Stomach (tissue), 9 donors: ENCODE measurements around the gene TFAM. TPM values are rescaled to one million over a fixed set of nuclear protein-coding genes. Genes with fewer than 3 reads are reported as not detected.

Experiments
- DNase-seq, 2 donors: peaks; one replicate each; pipeline versions ENCODE4 v3.0.0 to v3.0.0-alpha.2; 2013 to 2019
- H3K27ac ChIP-seq, 5 donors: fragments of 200-600 bp in 4 of 5; sonication (generic) in 4 of 5; one replicate each; pipeline ENCODE4 v1.5.1; 2013 to 2019; ENCODE audit warnings: mild to moderate bottlenecking in 1 of 5, moderate library complexity in 1 of 5
- H3K27me3 ChIP-seq, 3 donors: fragments of 200-600 bp; sonication (generic); one replicate each; pipeline ENCODE4 v1.5.1; 2017 to 2019; ENCODE audit warnings: mixed run types in 1 of 3
- H3K36me3 ChIP-seq, 4 donors: fragments of 200-600 bp; sonication (generic); 1 replicate in 3 of 4; 2 replicates in 1 of 4; pipeline ENCODE4 v1.5.1; 2016 to 2019
- H3K4me1 ChIP-seq, 4 donors: fragments of 200-600 bp; sonication (generic); one replicate each; pipeline ENCODE4 v1.5.1; 2016 to 2019
- H3K4me3 ChIP-seq, 4 donors: fragments of 200-600 bp; sonication (generic) in 3 of 4; one replicate each; pipeline ENCODE4 v1.5.1; 2016 to 2019; ENCODE audit warnings: mild to moderate bottlenecking in 1 of 4
- H3K9me3 ChIP-seq, 4 donors: fragments of 200-600 bp; sonication (generic); one replicate each; pipeline ENCODE4 v1.5.1; 2016 to 2019
- EP300 ChIP-seq: sonication (generic); formaldehyde crosslinking; IDR thresholded peaks from one replicate; pipeline ENCODE4 v1.6.1; 2017; ENCODE audit warnings: antibody characterized with exemption
- POLR2A ChIP-seq, 4 donors: fragments of 450-650 bp; IDR thresholded peaks; one replicate each; pipeline ENCODE4 v1.6.1; 2016; ENCODE audit warnings: antibody characterized with exemption in 4 of 4, control low read depth in 2 of 4, mild to moderate bottlenecking in 1 of 4, moderate library complexity in 1 of 4
- POLR2AphosphoS5 ChIP-seq, 3 donors: sonication (generic); formaldehyde crosslinking; IDR thresholded peaks; one replicate each; pipeline ENCODE4 v1.6.1; 2016; ENCODE audit warnings: antibody characterized with exemption in 3 of 3
- WGBS, 5 donors: extraction: QIAGEN DNeasy Blood & Tissue Kit in 3 of 5; methylation state at CpG; one replicate each; pipeline versions ENCODE4 v1.1.5 to v1.1.7; 2013 to 2018; 5-methylcytosine and 5-hydroxymethylcytosine counted together
- intact Hi-C: fragments of 100-400 bp; cut with DNase I; formaldehyde crosslinking; loops from one replicate; pipeline ENCODE4 v1.15.1; 2023; ENCODE audit warnings: low total_unique reads
- polyA plus RNA-seq, 3 donors: library from polyadenylated mRNA; stranded (reverse); fragments of 200-250 nt; gene quantifications; one replicate each; pipeline ENCODE4 v1.2.3, GENCODE V29; 2013
- total RNA-seq, 5 donors: library from RNA; depleted of rRNA; stranded (reverse); fragments of >200 nt; gene quantifications; one replicate each; pipeline versions ENCODE4 v1.1.0 to v1.2.3, GENCODE V29; 2014 to 2016
- TF ChIP-seq, protein P1 (sequence below), 7 experiments: fragments of 450-650 bp in 4 of 7; fragments of 200-600 bp in 3 of 7; sonication (generic) in 3 of 7; IDR thresholded peaks; one replicate each; pipeline ENCODE4 v1.5.1; 2016 to 2019; ENCODE audit warnings: antibody characterized with exemption in 7 of 7, control low read depth in 2 of 7, mild to moderate bottlenecking in 1 of 7
- donor health status: healthy with polysubstance abuse.
- donor health status: Bipolar disorder and iron deficiency.
- donor health status: healthy.

TFAM gene
- total and polyA plus RNA-seq, 8 donors: 4.9 to 39.7 (median 16.8) TPM

DNA sequence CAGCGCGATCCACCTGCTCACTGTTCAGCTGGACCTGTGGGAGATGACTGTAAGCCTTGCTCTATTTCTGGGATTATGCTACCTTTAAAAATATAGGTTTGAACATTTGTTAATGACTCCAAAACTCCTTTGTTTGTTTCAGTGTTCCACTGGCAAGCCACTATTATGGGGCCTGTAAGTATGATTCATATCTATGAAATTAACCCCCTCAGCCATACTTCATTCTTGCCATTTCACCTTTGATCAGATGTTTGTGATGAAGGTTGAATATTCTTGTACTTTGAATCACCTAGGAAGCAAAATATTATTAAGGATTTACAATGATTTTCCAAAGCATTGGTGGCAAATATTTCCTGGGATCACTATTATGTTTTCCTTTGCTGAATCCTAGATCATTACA, 23.9 kb upstream of the TFAM start:
- Histone ChIP-seq H3K27ac (no peak overlapping the region), H3K4me1 (peaks cover 0 to 20% (median 9%) of the 10 kb centered on the region in 4 donors), H3K27me3 (no peaks in the 10 kb centered on the region), H3K9me3 (no peaks in the 10 kb centered on the region), H3K4me3 (no peak overlapping the region), H3K36me3 (peaks cover 0 to 25% (median 19%) of the 10 kb centered on the region in 4 donors)
- TF ChIP-seq EP300 (no peak), POLR2AphosphoS5 (IDR thresholded peaks at IDR 0.05) (no peak), POLR2A (IDR thresholded peaks at IDR 0.05) (no peak)
- TF ChIP-seq, protein P1, sequence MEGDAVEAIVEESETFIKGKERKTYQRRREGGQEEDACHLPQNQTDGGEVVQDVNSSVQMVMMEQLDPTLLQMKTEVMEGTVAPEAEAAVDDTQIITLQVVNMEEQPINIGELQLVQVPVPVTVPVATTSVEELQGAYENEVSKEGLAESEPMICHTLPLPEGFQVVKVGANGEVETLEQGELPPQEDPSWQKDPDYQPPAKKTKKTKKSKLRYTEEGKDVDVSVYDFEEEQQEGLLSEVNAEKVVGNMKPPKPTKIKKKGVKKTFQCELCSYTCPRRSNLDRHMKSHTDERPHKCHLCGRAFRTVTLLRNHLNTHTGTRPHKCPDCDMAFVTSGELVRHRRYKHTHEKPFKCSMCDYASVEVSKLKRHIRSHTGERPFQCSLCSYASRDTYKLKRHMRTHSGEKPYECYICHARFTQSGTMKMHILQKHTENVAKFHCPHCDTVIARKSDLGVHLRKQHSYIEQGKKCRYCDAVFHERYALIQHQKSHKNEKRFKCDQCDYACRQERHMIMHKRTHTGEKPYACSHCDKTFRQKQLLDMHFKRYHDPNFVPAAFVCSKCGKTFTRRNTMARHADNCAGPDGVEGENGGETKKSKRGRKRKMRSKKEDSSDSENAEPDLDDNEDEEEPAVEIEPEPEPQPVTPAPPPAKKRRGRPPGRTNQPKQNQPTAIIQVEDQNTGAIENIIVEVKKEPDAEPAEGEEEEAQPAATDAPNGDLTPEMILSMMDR (IDR thresholded peaks at IDR 0.05): no peak
- intact Hi-C loops: no loop called here
- no peak for DNase-seq
- WGBS, 5 donors: 95 to 100% (median 98%) methylated on average over 2 of the region's 2 CpGs

DNA sequence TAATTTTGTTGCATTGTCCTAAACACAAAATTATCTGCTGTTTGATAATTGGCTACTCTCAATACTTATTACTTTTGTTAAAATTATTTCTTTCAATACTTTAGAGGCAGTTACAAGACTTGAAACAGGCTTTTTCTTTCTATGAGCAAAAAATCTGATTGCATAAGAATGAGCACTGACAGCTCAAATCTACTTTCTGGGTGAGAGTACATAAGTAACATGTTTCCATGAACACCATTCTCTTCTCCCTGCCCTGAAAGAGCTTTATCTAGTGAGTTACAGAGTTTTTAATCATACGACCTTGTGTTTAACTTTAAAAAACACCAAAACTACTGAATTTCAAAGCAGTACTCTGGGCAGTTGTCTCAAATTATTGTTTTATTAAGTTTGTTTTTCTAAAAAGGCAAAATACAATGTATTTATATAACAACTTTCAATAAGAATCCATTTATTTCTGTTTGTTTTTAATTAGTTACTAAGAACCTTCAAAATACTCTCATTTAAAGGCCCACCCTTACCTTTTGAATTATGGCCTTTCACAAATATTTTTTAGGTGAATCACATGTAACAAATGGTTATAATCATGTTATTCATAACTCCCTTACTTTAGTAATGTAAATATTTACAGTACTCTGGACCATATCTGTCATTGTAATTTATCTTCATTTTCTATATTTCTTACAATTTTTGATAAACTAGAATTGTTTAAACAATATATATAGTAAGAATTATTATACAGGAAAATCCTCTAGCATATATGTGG, 23.0 kb upstream of the TFAM start:
- intact Hi-C loops: no loop called here
- Histone ChIP-seq H3K9me3 (no peaks in the 10 kb centered on the region), H3K36me3 (peaks cover 0 to 27% (median 25%) of the 10 kb centered on the region in 4 donors), H3K4me3 (no peak overlapping the region), H3K4me1 (peaks cover 0 to 20% (median 5%) of the 10 kb centered on the region in 4 donors), H3K27ac (no peak overlapping the region), H3K27me3 (no peaks in the 10 kb centered on the region)
- no peak for TF ChIP-seq POLR2AphosphoS5 (IDR thresholded peaks at IDR 0.05)
- TF ChIP-seq EP300: no peak
- no peak for TF ChIP-seq POLR2A (IDR thresholded peaks at IDR 0.05)
- TF ChIP-seq, protein P1 (IDR thresholded peaks at IDR 0.05): no peak
- DNase-seq: no peak
- whole genome bisulfite sequencing, 5 donors: 61 to 75% (median 65%) methylated on average over 1 of the region's 1 CpG

DNA sequence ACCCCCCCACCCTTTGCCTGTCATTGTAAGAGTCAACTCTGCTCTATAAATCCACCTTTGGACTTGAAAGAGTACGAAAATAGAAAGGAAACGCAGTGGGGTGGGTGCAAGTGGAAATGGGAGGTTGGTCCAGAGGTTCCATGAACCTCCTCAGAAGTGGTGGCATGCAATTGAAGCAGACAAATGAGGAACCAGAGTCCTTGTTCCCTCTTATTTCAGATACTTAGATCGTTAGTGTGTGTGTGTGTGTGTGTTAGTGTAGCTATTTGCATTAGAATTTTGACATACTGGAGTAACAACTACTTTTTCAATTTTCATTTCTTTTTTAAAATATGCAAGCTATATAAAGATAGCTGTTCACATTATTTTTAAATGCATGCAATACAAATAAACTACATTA, 18.1 kb upstream of the TFAM start:
- no peak for TF ChIP-seq POLR2A (IDR thresholded peaks at IDR 0.05)
- TF ChIP-seq, protein P1 (IDR thresholded peaks at IDR 0.05): no peak
- TF ChIP-seq EP300: no peak
- no peak for TF ChIP-seq POLR2AphosphoS5 (IDR thresholded peaks at IDR 0.05)
- H3K4me3 ChIP-seq: no peak overlapping the region
- intact Hi-C loops: no loop called here
- no peaks in the 10 kb centered on the region for H3K9me3 ChIP-seq
- H3K4me1 ChIP-seq: peaks cover 0 to 4% (median 0%) of the 10 kb centered on the region in 4 donors
- 74 to 88% (median 87%) methylated on average over 3 of the region's 3 CpGs for WGBS, 5 donors
- no peaks in the 10 kb centered on the region for H3K27me3 ChIP-seq
- no peak for DNase-seq
- no peak overlapping the region for H3K27ac ChIP-seq
- peaks cover 0 to 32% (median 24%) of the 10 kb centered on the region in 4 donors for H3K36me3 ChIP-seq

DNA sequence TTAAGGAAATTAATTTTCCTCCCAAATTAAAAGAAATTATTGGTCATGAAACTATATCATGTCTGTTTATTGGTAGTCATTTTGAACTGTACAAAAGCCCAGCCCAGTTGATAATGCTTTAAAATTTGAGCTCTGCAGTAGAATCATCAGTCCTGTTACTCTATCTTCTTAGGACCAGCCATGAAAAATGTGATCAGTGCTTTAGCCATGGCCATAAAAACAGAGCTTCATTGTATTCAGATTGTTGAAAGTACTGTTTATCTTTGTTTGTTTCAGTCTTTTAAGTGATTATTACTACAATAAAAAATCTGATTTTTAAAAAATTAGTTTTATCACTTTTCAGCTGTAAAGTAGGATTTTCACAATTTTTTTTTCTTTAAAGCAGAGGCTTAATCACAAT, 13.7 kb upstream of the TFAM start:
- Histone ChIP-seq H3K4me1 (peaks cover 0 to 11% (median 0%) of the 10 kb centered on the region in 4 donors), H3K9me3 (no peaks in the 10 kb centered on the region), H3K27me3 (no peaks in the 10 kb centered on the region), H3K4me3 (no peak overlapping the region), H3K36me3 (peaks cover 0 to 14% (median 5%) of the 10 kb centered on the region in 4 donors), H3K27ac (no peak overlapping the region)
- TF ChIP-seq POLR2AphosphoS5 (IDR thresholded peaks at IDR 0.05) (no peak), POLR2A (IDR thresholded peaks at IDR 0.05) (no peak), EP300 (no peak)
- TF ChIP-seq, protein P1 (IDR thresholded peaks at IDR 0.05): no peak
- no peak for DNase-seq
- intact Hi-C loops: no loop called here
